ENCODE data around the gene CHRNB1. TPM values are rescaled to one million over a fixed set of nuclear protein-coding genes. Genes with fewer than 3 reads are reported as not detected.

Gene CHRNB1
- total and polyA plus RNA-seq, 10 of the 15 experiments (the other 5 are each of a cell fraction or from before 2014, with no cell fraction given) = 5.8 to 14.8 (median 11.3) TPM

- Histone ChIP-seq H3K36me3 (ENCODE audit: control insufficient read depth in 2 of 2, insufficient read depth in 2 of 2, low read length in 1 of 2) (no peaks in the 10 kb centered on the region), H3K27me3 (replicated peaks in 1 of 2; ENCODE audit: control insufficient read depth in 2 of 2, insufficient read depth in 2 of 2, low read length in 1 of 2) (peaks cover 1 to 8% of the 10 kb centered on the region in 2 experiments; a peak in 3 of 4 replicates), H3K4me1 (ENCODE audit: control insufficient read depth, insufficient read depth, low read length) (peaks cover 20% of the 10 kb centered on the region), H3K4me2 (ENCODE audit: control insufficient read depth, insufficient read depth) (no peak overlapping the region), H3K4me3 (no peak overlapping the region), H4K20me1 (ENCODE audit: control insufficient read depth, insufficient read depth) (no peaks in the 10 kb centered on the region), H3K27ac (ENCODE audit: control insufficient read depth, insufficient read depth) (no peak overlapping the region), H3K9ac (ENCODE audit: control insufficient read depth, insufficient read depth, low read length) (no peak overlapping the region), H3K79me2 (ENCODE audit: control insufficient read depth, insufficient read depth, low read length) (no peaks in the 10 kb centered on the region; the same call in 1 of the 2 replicates), H3K9me3 (replicated peaks; ENCODE audit: control insufficient read depth, insufficient read depth, low read length) (no peaks in the 10 kb centered on the region), H2AFZ (ENCODE audit: control insufficient read depth, low read depth, low read length) (no peak overlapping the region)
- intact Hi-C loops (cut with micrococcal nuclease; ENCODE audit: unreplicated experiment) = no loop called here
- ChIA-PET SMC1A (ENCODE audit: uncharacterized antibody, unreplicated experiment) (interaction anchor here (0.5 to 1.5 kb wide), 5 partner anchors 11 to 116 kb away, joined by 3 to 7 read pairs (median 3); no protein-coding TSS in a partner anchor), RAD21 (ENCODE audit: unreplicated experiment) (interaction anchor here (0.6 to 2.7 kb wide), 4 partner anchors 8 to 117 kb away, joined by 3 to 9 read pairs (median 4); partner anchors contain the start of gene TMEM102), CTCF (interaction anchor here (0.8 to 1.6 kb wide), 6 partner anchors 9 to 117 kb away, joined by 3 to 9 read pairs (median 5); partner anchors contain the start of gene SENP3), POLR2A (interaction anchor here (0.6 to 5.4 kb wide), 7 partner anchors 8 to 815 kb away, joined by 3 to 52 read pairs (median 3); partner anchors contain the start of genes TMEM102 and ZBTB4)
- no peak for FAIRE-seq
- BruUV-seq (replicated peaks) = no TSS peak
- no peak for ATAC-seq
- TF ChIP-seq NR2C2 (IDR thresholded peaks at IDR 0.05; ENCODE audit: borderline replicate concordance, control insufficient read depth, insufficient read length, low read depth) = no peak
- TF ChIP-seq ZNF274 (IDR thresholded peaks at IDR 0.05; ENCODE audit: insufficient read depth, insufficient read length) = no peak
- TF ChIP-seq ZNF217 (IDR thresholded peaks at IDR 0.05) = no peak
- no peak for TF ChIP-seq CUX1 (IDR thresholded peaks at IDR 0.05; ENCODE audit: insufficient replicate concordance, low read depth, low read length)
- TF ChIP-seq DPF2 (IDR thresholded peaks at IDR 0.05) = no peak
- TF ChIP-seq ZSCAN29 (IDR thresholded peaks at IDR 0.05) = no peak
- no peak for TF ChIP-seq EGR1 (IDR thresholded peaks at IDR 0.05; ENCODE audit: borderline replicate concordance in 1 of 2, low read depth in 2 of 2, low read length in 2 of 2)
- no peak for TF ChIP-seq BCL3 (IDR thresholded peaks at IDR 0.05; ENCODE audit: borderline replicate concordance, insufficient read depth, low read depth, low read length, poor library complexity, severe bottlenecking)
- TF ChIP-seq EED (IDR thresholded peaks at IDR 0.05; ENCODE audit: low read depth) = no peak
- no peak for TF ChIP-seq PBX3 (IDR thresholded peaks at IDR 0.05; ENCODE audit: insufficient replicate concordance, low read depth, low read length)
- no peak for TF ChIP-seq SIN3A (IDR thresholded peaks at IDR 0.05; ENCODE audit: low read depth, low read length)
- TF ChIP-seq BHLHE40 (IDR thresholded peaks at IDR 0.05; ENCODE audit: borderline replicate concordance in 1 of 2, low read depth in 2 of 2, low read length in 1 of 2) = no peak
- TF ChIP-seq POLR2A (IDR thresholded peaks at IDR 0.05; ENCODE audit: low read depth, low read length) = no peak
- DNase-seq (ENCODE audit: low read depth, low spot score) = no peak
- in situ Hi-C loops (cut with MboI) = no loop called here
- 25% methylated on average over 7 of the region's 7 CpGs for WGBS (ENCODE audit: insufficient coverage, insufficient replicate concordance, low lambda C conversion rate, missing lambda C conversion rate)
These were observed 1.1 kb upstream of the CHRNB1 start for GRCh38 chr17:7443499-7444485.

Data from GM12878 (cell line).